Measurements from ENCODE around the gene TLX2.

TLX2 gene

GRCh38 chr2:74556159-74556558, 41.9 kb downstream of the TLX2 start:
- H3K4me2 ChIP-seq (ENCODE audit: low read length), result no peak overlapping the region
- TF ChIP-seq, protein P1, sequence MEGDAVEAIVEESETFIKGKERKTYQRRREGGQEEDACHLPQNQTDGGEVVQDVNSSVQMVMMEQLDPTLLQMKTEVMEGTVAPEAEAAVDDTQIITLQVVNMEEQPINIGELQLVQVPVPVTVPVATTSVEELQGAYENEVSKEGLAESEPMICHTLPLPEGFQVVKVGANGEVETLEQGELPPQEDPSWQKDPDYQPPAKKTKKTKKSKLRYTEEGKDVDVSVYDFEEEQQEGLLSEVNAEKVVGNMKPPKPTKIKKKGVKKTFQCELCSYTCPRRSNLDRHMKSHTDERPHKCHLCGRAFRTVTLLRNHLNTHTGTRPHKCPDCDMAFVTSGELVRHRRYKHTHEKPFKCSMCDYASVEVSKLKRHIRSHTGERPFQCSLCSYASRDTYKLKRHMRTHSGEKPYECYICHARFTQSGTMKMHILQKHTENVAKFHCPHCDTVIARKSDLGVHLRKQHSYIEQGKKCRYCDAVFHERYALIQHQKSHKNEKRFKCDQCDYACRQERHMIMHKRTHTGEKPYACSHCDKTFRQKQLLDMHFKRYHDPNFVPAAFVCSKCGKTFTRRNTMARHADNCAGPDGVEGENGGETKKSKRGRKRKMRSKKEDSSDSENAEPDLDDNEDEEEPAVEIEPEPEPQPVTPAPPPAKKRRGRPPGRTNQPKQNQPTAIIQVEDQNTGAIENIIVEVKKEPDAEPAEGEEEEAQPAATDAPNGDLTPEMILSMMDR (IDR thresholded peaks at IDR 0.05), result no peak
- no peak overlapping the region for H3K9ac ChIP-seq
- H3K4me1 ChIP-seq, result no peaks in the 10 kb centered on the region
- no peak overlapping the region for H2AFZ ChIP-seq
- no peaks in the 10 kb centered on the region for H3K9me3 ChIP-seq (ENCODE audit: control insufficient read depth, low read length)
- no peak overlapping the region for H3K27ac ChIP-seq
- H3K4me3 ChIP-seq (ENCODE audit: low read depth, low read length), result no peak overlapping the region
- H3K36me3 ChIP-seq (ENCODE audit: control insufficient read depth, insufficient read depth, low read length), result no peaks in the 10 kb centered on the region
- H3K27me3 ChIP-seq (ENCODE audit: control insufficient read depth, insufficient read depth, low read length), result no peaks in the 10 kb centered on the region
- H3K79me2 ChIP-seq, result no peaks in the 10 kb centered on the region

GRCh38 chr2:74556831-74557370, 42.7 kb downstream of the TLX2 start:
- Histone ChIP-seq H3K27ac (no peak overlapping the region), H3K4me1 (no peaks in the 10 kb centered on the region), H3K9me3 (ENCODE audit: control insufficient read depth, low read length) (no peaks in the 10 kb centered on the region), H3K79me2 (no peaks in the 10 kb centered on the region), H3K4me2 (ENCODE audit: low read length) (no peak overlapping the region), H3K36me3 (ENCODE audit: control insufficient read depth, insufficient read depth, low read length) (no peaks in the 10 kb centered on the region), H2AFZ (no peak overlapping the region), H3K27me3 (ENCODE audit: control insufficient read depth, insufficient read depth, low read length) (no peaks in the 10 kb centered on the region), H3K9ac (no peak overlapping the region), H3K4me3 (ENCODE audit: low read depth, low read length) (no peak overlapping the region)
- TF ChIP-seq, protein P1 (IDR thresholded peaks at IDR 0.05), result no peak

DNA sequence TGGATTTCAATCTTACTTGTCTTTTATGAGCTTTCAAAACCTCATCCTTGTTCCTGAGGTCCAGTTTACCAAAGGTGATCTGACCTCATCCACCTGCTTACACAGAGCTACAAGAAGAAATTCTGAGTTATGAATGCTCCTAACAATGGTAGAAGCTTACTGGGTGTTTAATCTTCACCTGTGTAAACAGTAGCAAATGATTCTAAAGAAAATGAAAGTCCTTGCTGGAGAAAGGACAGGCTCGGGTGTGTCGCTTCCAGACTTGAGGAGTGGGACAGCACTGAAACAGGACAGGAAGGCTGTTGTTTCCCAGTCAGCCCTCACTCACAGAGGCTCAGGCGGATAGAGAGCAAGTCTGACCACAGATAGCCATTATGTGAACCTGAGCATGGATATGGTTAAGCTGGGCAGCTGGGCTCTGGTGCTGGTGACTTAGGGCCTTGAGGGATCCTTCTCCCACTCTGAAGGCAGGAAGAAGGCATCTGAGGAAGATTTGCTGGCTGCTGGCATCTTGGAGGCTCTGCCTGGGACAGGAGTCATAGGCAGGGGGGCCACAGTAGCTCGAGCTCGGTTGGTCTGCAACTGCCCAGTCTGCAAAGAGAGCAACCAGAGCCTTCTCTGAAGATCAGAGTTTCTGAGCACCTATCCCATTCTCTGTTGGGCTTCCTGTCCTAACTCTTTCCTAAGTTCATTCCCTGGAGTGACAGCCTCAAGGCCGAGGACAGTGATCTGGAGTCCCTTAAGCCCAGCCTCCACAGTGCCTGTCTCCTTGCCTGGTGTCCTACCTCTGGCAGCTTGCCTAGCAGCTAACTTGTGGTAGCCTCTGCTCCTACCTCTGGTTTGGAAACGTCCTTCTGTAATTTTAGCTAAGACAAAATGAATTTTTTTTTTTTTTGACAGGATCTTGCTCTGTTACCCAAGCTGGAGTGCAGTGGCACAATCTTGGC, 44.3 kb downstream of the TLX2 start:
- Histone ChIP-seq H3K36me3 (ENCODE audit: control insufficient read depth, insufficient read depth, low read length) (no peaks in the 10 kb centered on the region), H2AFZ (no peak overlapping the region), H3K4me3 (ENCODE audit: low read depth, low read length) (no peak overlapping the region), H3K4me2 (ENCODE audit: low read length) (no peak overlapping the region), H3K9me3 (ENCODE audit: control insufficient read depth, low read length) (no peaks in the 10 kb centered on the region), H3K9ac (no peak overlapping the region), H3K4me1 (no peaks in the 10 kb centered on the region), H3K27me3 (ENCODE audit: control insufficient read depth, insufficient read depth, low read length) (no peaks in the 10 kb centered on the region), H3K79me2 (no peaks in the 10 kb centered on the region), H3K27ac (no peak overlapping the region)
- TF ChIP-seq, protein P1 (IDR thresholded peaks at IDR 0.05), result no peak

GRCh38 chr2:74559912-74560311, 45.7 kb downstream of the TLX2 start:
- H3K9ac ChIP-seq, result no peak overlapping the region
- no peak overlapping the region for H3K4me2 ChIP-seq (ENCODE audit: low read length)
- H3K4me1 ChIP-seq, result no peaks in the 10 kb centered on the region
- no peak overlapping the region for H3K27ac ChIP-seq
- no peaks in the 10 kb centered on the region for H3K27me3 ChIP-seq (ENCODE audit: control insufficient read depth, insufficient read depth, low read length)
- H3K79me2 ChIP-seq, result no peaks in the 10 kb centered on the region
- H3K9me3 ChIP-seq (ENCODE audit: control insufficient read depth, low read length), result no peaks in the 10 kb centered on the region
- no peak overlapping the region for H2AFZ ChIP-seq
- no peak overlapping the region for H3K4me3 ChIP-seq (ENCODE audit: low read depth, low read length)
- TF ChIP-seq, protein P1 (IDR thresholded peaks at IDR 0.05), result no peak
- no peaks in the 10 kb centered on the region for H3K36me3 ChIP-seq (ENCODE audit: control insufficient read depth, insufficient read depth, low read length)

Data from parathyroid adenoma (tissue), 2 donors.